Activated CD8-positive, alpha-beta T cell treated with anti-CD3 and anti-CD28 coated beads for 36 hours (primary cell): ENCODE data around the gene SYMPK. TPM values are rescaled to one million over a fixed set of nuclear protein-coding genes. Genes with fewer than 3 reads are reported as not detected.

Experiments used
- ATAC-seq: fragments of 200-7000 bp; cut with Tn5 transposase; one replicate; pipeline ENCODE4 v1.10.0; 2021; ENCODE audit warnings: mild to moderate bottlenecking, moderate library complexity
- CTCF ChIA-PET: fragments of 350-600 bp; sonication (Branson Sonifier 250); formaldehyde crosslinking; loops from one replicate; lab custom pipeline; 2021; ENCODE audit warnings: antibody characterized with exemption; lab: Charles Lee
- POLR2A ChIA-PET: fragments of 350-600 bp; sonication (Branson Sonifier 250); formaldehyde crosslinking; loops from one replicate; lab custom pipeline; 2021; ENCODE audit warnings: antibody characterized with exemption; lab: Charles Lee
- DNase-seq: peaks from one replicate; pipeline ENCODE4 v3.0.0-alpha.2; 2020
- H3K27ac Mint-ChIP-seq: one replicate; pipeline ENCODE4 v1.8.0; 2021; ENCODE audit warnings: mild to moderate bottlenecking, mixed read lengths
- H3K27me3 Mint-ChIP-seq: one replicate; pipeline ENCODE4 v1.8.0; 2021; ENCODE audit warnings: mixed read lengths
- H3K36me3 Mint-ChIP-seq: one replicate; pipeline ENCODE4 v1.8.0; 2021; ENCODE audit warnings: low read depth, mixed read lengths
- H3K4me1 Mint-ChIP-seq: one replicate; pipeline ENCODE4 v1.8.0; 2021; ENCODE audit warnings: low read depth, mixed read lengths
- H3K4me3 Mint-ChIP-seq: one replicate; pipeline ENCODE4 v1.8.0; 2021; ENCODE audit warnings: mild to moderate bottlenecking, moderate library complexity, mixed read lengths
- H3K9me3 Mint-ChIP-seq: one replicate; pipeline ENCODE4 v1.8.0; 2021; ENCODE audit warnings: mixed read lengths
- intact Hi-C: fragments of 100-400 bp; cut with micrococcal nuclease; formaldehyde crosslinking; loops from one replicate; pipeline ENCODE4 v1.10.0; 2022
- total RNA-seq, 2 experiments: library from RNA; stranded (reverse); gene quantifications; one replicate each; pipeline ENCODE4 v1.2.3, GENCODE V29; 2021
- TF ChIP-seq, protein P1 (sequence below): fragments of 200-600 bp; IDR thresholded peaks from one replicate; pipeline ENCODE4 v1.8.0; 2022; ENCODE audit warnings: antibody characterized with exemption, mild to moderate bottlenecking

SYMPK gene
- total RNA-seq, 2 experiments from 2014 or later: 96.8 to 114 TPM

DNA sequence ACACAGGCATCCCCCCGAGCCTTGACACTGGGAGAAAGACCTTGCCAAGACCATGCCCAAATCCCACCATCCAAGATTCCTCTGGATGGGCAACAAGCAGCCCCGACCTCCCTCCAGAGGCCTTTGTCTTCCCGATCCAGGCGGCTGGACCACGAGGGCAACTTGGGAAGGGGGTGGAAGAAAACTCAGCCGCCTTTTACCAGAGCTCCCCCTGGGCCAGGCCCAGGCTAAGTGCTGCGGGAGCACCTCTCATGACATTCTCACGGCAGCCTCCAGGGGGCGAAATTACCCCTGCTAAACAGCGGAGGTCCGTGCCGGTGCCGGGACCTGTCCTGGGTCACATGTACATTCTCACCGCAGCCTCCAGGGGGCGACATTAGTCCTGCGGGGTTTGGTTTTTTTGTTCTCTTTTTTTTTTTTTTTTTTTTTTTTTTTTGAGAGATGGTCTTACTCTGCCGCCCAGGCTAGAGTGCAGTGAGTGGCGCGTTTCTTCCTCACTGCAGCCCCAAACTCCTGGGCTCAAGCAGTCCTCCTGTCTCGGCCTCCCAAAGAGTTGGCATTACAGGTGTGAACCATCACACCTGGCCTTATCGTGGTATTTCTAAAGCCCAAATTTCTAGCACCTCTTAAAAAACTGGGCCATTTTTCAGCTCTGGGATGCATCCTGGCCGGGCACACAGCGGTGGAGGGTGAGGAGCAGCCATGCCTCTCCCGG lies 45.8 kb downstream of the SYMPK start:
- peak; percentile 99 for ATAC-seq

DNA sequence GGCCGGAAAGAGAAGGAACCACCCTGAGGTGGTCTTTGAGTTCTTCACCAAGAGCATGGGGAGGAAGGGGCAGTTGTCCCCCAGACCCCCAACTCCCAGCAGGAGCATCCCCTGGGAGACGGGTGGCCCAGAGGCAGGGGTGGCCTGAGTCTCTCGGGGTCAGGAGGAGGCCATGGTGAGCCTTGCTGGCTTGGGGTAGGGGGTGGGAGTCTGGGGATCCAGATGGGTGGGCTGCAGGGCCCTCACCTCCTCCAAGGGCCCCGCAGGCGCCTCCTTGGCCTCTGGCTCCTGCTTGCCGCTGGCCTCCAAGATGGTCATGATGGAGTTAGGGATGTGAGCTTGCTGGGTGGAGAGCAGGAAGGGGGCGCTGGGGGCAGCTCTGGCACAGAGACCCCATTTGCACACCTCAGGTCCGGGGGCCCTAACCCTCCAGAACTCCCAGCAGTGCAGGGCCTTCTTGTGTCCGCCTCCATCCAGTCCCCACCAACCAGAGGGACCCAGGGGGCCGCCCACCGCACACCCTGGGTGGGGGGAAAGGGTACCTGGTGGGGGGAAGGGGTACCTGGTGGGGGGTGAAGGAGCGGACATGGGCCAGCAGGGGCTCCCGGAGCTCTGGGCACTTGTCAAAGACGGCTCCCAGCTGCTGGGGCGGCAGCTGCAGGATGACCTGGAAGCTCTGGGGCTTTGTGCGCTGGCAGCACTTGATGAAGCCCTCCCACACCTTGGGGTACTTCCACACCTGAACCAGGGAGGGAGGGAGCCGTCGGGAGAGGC lies 46.5 kb downstream of the SYMPK start:
- peaks cover 2% of the 10 kb centered on the region for H3K4me1 Mint-ChIP-seq
- POLR2A ChIA-PET: interaction anchor here (0.6 to 2.2 kb wide), 9 partner anchors 7 to 69 kb away, joined by 3 to 8 read pairs (median 4); partner anchors contain the start of genes DMWD, IRF2BP1 and SIX5
- intact Hi-C loops: no loop called here
- H3K9me3 Mint-ChIP-seq: no peaks in the 10 kb centered on the region
- no peak overlapping the region for H3K4me3 Mint-ChIP-seq
- TF ChIP-seq, protein P1, sequence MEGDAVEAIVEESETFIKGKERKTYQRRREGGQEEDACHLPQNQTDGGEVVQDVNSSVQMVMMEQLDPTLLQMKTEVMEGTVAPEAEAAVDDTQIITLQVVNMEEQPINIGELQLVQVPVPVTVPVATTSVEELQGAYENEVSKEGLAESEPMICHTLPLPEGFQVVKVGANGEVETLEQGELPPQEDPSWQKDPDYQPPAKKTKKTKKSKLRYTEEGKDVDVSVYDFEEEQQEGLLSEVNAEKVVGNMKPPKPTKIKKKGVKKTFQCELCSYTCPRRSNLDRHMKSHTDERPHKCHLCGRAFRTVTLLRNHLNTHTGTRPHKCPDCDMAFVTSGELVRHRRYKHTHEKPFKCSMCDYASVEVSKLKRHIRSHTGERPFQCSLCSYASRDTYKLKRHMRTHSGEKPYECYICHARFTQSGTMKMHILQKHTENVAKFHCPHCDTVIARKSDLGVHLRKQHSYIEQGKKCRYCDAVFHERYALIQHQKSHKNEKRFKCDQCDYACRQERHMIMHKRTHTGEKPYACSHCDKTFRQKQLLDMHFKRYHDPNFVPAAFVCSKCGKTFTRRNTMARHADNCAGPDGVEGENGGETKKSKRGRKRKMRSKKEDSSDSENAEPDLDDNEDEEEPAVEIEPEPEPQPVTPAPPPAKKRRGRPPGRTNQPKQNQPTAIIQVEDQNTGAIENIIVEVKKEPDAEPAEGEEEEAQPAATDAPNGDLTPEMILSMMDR: no peak
- no peak for DNase-seq
- H3K27me3 Mint-ChIP-seq: no peaks in the 10 kb centered on the region
- H3K27ac Mint-ChIP-seq: no peak overlapping the region
- ATAC-seq: no peak
- CTCF ChIA-PET: interaction anchor here (0.6 to 6.1 kb wide), 45 partner anchors 8 to 449 kb away, joined by 3 to 52 read pairs (median 4); partner anchors contain the start of genes CCDC61, DMPK, DMWD and FBXO46
- peaks cover 11% of the 10 kb centered on the region for H3K36me3 Mint-ChIP-seq

More for the DNA sequence above, 45.8 kb downstream of the SYMPK start:
- DNase-seq: peak; percentile 98
- TF ChIP-seq, protein P1: peak; percentile 100
- POLR2A ChIA-PET: interaction anchor here (0.6 to 2.2 kb wide), 10 partner anchors 9 to 195 kb away, joined by 3 to 8 read pairs (median 4); partner anchors contain the start of genes DMWD, IRF2BP1 and SIX5
- Mint-ChIP-seq H3K27me3 (no peaks in the 10 kb centered on the region), H3K9me3 (no peaks in the 10 kb centered on the region), H3K36me3 (peaks cover 11% of the 10 kb centered on the region), H3K4me1 (peaks cover 2% of the 10 kb centered on the region), H3K4me3 (no peak overlapping the region), H3K27ac (no peak overlapping the region)
- intact Hi-C loops: no loop called here
- CTCF ChIA-PET: interaction anchor here (0.6 to 6.1 kb wide), 47 partner anchors 9 to 448 kb away, joined by 3 to 52 read pairs (median 4); partner anchors contain the start of genes CCDC61, DMPK, DMWD and FBXO46

DNA sequence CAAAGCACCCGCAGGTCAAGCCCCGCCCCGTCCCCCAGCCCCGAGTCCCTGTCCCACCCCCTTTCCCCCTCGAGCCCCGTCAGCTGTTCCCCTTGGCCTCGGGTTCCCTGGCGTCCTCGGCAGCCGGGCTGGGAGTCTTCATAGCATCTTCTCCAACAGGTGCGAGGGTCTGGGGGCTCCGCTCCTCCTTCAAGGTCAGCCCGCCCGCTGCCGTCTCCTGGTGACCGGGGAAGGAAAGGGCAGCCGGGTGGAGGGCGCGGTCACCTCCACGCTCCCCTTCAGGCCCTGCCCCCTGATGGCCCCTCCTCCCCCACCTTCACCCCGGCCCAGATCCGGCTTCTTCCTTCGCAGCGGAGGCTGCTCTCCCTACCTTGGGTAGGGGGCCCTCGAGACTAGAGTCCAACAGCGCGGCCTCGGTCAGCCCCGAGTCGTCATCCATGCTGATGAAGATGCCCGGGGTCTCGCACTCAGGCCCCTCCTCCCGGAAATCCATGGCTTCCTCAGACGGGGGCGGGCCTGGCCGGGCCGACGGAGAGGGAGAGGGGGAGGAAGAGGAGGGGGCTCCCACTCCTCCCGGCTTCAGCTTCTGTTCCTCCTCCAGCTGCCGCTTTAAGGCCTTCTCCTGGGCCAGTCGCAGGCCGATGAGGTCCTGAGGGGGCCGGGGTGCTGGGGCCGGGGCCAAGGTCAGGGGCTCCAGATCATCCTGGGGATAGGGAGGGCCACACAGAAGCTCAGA lies 47.3 kb downstream of the SYMPK start:
- POLR2A ChIA-PET: interaction anchor here (1.3 to 2.6 kb wide), 5 partner anchors 8 to 68 kb away, joined by 3 to 8 read pairs (median 5); partner anchors contain the start of gene DMWD
- ATAC-seq (no peak), DNase-seq (peak; percentile 19)
- Mint-ChIP-seq H3K36me3 (peaks cover 11% of the 10 kb centered on the region), H3K27me3 (peaks cover 2% of the 10 kb centered on the region), H3K4me3 (no peak overlapping the region), H3K4me1 (peaks cover 2% of the 10 kb centered on the region), H3K9me3 (no peaks in the 10 kb centered on the region), H3K27ac (no peak overlapping the region)
- CTCF ChIA-PET: interaction anchor here (1.0 to 6.1 kb wide), 10 partner anchors 11 to 195 kb away, joined by 3 to 52 read pairs (median 13); partner anchors contain the start of genes DMWD, MYPOP and SIX5
- intact Hi-C loops: no loop called here
- TF ChIP-seq, protein P1: no peak

- no peaks in the 10 kb centered on the region for H3K9me3 Mint-ChIP-seq
- intact Hi-C loops: no loop called here
- H3K36me3 Mint-ChIP-seq: peaks cover 7% of the 10 kb centered on the region
- DNase-seq (no peak), ATAC-seq (no peak)
- H3K27me3 Mint-ChIP-seq: peaks cover 2% of the 10 kb centered on the region
- ChIA-PET POLR2A (interaction anchor here (1.0 to 2.6 kb wide), 5 partner anchors 9 to 33 kb away, joined by 3 to 8 read pairs (median 4); partner anchors contain the start of genes DMPK and DMWD), CTCF (interaction anchor here (2.1 to 6.1 kb wide), 3 partner anchors 16 to 46 kb away, joined by 10 to 52 read pairs (median 12); partner anchors contain the start of gene SIX5)
- TF ChIP-seq, protein P1: no peak
- no peak within 1 kb of the TSS for H3K27ac Mint-ChIP-seq
- H3K4me3 Mint-ChIP-seq: no peak within 1 kb of the TSS
- peaks cover 2% of the 10 kb centered on the region for H3K4me1 Mint-ChIP-seq
These were observed 48.0 kb downstream of the SYMPK start, which contains the start of gene RSPH6A for GRCh38 chr19:45814851-45815480. TSS of gene RSPH6A (minus strand) at chr19:45815308. CDS start at chr19:45815176, 132 bp downstream.
